Putamen (tissue), 1 donor: ENCODE results near the gene EXOC2.

Experiments used
- DNase-seq: peaks from one replicate; pipeline ENCODE4 v3.0.0-alpha.2; 2016; ENCODE audit warnings: low spot score

EXOC2 gene

GRCh38 chr6:443621-444159 lies 249.2 kb downstream of the EXOC2 start:
- DNase-seq: no peak

- no peak for DNase-seq
Measured at GRCh38 chr6:441126-441920, 251.6 kb downstream of the EXOC2 start.

DNA sequence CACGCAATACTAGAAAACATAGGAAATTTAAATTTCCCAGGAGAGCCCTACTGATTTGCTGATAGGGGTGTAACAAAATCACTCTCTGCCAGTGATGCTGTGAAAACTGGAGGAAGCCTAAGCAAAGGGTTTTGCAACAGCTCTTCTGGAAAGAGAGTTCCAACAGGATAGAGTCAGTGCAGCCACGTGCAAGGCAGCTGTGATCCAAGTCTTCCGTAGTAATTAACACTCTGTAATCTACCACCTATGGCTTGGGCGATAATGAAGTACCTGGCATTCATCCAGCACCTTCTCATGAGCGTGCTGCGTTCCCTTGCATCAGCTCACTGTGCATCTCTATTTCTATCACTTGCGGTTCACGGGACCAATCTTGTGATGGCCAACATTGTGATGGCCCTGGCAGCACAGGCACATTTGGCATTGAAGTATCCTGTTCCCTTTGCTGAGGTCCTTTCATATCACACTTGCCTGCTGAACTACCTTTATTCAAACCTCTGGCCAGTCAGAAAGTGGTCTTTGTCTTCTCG lies 253.2 kb downstream of the EXOC2 start:
- no peak for DNase-seq

GRCh38 chr6:438634-439170 lies 254.2 kb downstream of the EXOC2 start:
- no peak for DNase-seq

DNA sequence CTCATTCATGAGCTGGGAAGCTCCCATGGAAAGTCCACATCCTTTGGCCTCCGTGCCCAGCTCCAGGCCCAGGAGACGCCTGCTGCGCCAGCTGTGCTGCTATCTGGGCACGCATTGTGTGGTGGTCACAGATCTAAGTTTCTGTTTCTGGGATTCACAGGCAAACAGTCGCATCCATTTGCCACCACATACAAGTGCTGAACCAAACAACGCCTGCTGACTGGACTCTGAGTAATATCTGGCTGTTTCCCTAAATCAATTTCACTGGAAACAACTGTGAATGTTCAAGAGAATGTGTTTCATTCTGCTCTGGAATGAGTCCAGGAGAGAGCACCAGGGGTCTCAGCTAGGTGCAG lies 255.9 kb downstream of the EXOC2 start:
- DNase-seq: no peak

- no peak for DNase-seq
Measured at GRCh38 chr6:436308-437036, 256.5 kb downstream of the EXOC2 start.

DNA sequence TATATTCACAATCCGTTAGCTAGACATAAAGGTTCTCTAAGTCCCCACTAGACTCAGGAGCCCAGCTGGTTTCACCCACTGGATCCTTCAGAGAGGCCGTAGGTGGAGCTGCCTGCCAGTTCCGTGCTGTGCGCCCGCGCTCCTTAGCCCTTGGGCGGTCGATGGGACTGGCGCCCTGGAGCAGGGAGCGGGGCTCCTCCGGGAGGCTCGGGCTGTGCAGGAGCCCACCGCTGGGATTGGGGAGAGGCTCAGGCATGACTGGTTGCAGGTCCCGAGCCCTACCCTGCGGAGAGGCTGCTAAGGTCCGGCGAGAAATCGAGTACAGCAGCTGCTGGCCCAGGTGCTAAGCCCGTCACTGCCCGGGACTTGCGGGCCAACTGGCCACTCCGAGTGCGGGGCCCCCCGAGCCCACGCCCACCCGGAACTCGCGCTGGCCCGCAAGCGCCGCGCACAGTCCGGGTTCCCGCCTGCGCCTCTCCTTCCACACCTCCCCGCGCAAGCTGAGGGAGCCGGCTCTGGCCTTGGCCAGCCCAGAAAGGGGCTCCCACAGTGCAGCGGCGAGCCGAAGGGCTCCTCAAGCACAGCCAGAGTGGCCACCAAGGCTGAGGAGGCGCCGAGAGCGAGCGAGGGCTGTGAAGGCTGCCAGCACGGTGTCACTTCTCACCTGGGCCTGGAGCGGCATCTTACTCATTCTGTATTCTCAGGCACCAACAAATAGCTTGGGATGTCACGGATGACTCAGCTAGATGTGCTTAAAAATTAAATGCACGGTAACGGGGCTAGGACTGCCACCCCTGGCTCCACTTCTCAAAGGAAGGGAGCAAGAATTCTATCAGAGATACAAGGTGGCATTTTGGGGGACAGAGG lies 257.3 kb downstream of the EXOC2 start:
- DNase-seq: no peak
